Subcutaneous abdominal adipose tissue (tissue), 5 donors: ENCODE data around the gene TEX10.
A peak's percentile ranks its signal among the peaks of the same experiment; 100 is the strongest.
"Not testable (repeated sequence)": the region's sequence is repeated elsewhere in the genome, so short reads cannot be mapped to it uniquely, and the experiment has no call there.

Source experiments
- H3K27ac ChIP-seq: one replicate; pipeline ENCODE4 v1.7.0; 2013; ENCODE audit warnings: low read depth, mild to moderate bottlenecking, inconsistent platforms, low read length, moderate library complexity
- H3K27me3 ChIP-seq, 5 donors: one replicate each; pipeline ENCODE4 v1.7.0; 2013; ENCODE audit warnings: low read length in 5 of 5, inconsistent platforms in 1 of 5; ENCODE audit not compliant: control insufficient read depth in 5 of 5, insufficient read depth in 4 of 5
- H3K36me3 ChIP-seq, 5 donors: one replicate each; pipeline ENCODE4 v1.7.0; 2013; ENCODE audit warnings: low read length in 5 of 5; ENCODE audit not compliant: control insufficient read depth in 5 of 5, insufficient read depth in 5 of 5
- H3K4me1 ChIP-seq, 5 donors: one replicate each; pipeline ENCODE4 v1.7.0; 2013; ENCODE audit warnings: low read length in 5 of 5, mild to moderate bottlenecking in 3 of 5, moderate library complexity in 1 of 5; ENCODE audit not compliant: control insufficient read depth in 5 of 5, insufficient read depth in 5 of 5
- H3K4me3 ChIP-seq, 5 donors: one replicate each; pipeline ENCODE4 v1.7.0; 2013; ENCODE audit warnings: low read length in 5 of 5, low read depth in 1 of 5
- H3K9ac ChIP-seq, 5 donors: one replicate each; pipeline ENCODE4 v1.7.0; 2013; ENCODE audit warnings: low read length in 5 of 5, mild to moderate bottlenecking in 4 of 5, moderate library complexity in 3 of 5
- H3K9me3 ChIP-seq, 5 donors: one replicate each; pipeline ENCODE4 v1.7.0; 2013; ENCODE audit warnings: low read length in 5 of 5; ENCODE audit not compliant: control insufficient read depth in 5 of 5
- donor health status: healthy.
- donor health status: healthy.
- donor health status: healthy.
- donor health status: healthy.
- donor health status: healthy.

The TEX10 gene

GRCh38 chr9:100352727-100353505 lies at the start of gene TEX10:
TEX10 (minus strand) TSS chr9:100352942; CDS start chr9:100349363, 3,579 bp downstream.
- peak within 1 kb of the TSS; percentile 83 to 95 (median 88) for H3K4me3 ChIP-seq
- H3K27me3 ChIP-seq, result no peaks in the 10 kb centered on the region
- H3K36me3 ChIP-seq, result no peaks in the 10 kb centered on the region
- H3K9me3 ChIP-seq, result no peaks in the 10 kb centered on the region
- peaks cover 0 to 24% (median 21%) of the 10 kb centered on the region in 5 donors for H3K4me1 ChIP-seq
- H3K27ac ChIP-seq, result peak within 1 kb of the TSS; percentile 69
- peak within 1 kb of the TSS; percentile 56 to 93 (median 87) for H3K9ac ChIP-seq

- no peaks in the 10 kb centered on the region for H3K27me3 ChIP-seq
- H3K4me3 ChIP-seq, result no peak overlapping the region
- no peaks in the 10 kb centered on the region for H3K36me3 ChIP-seq
- no peak overlapping the region for H3K9ac ChIP-seq
- no peaks in the 10 kb centered on the region for H3K9me3 ChIP-seq
- H3K4me1 ChIP-seq, result no peaks in the 10 kb centered on the region
- no peak overlapping the region for H3K27ac ChIP-seq
These were observed 48.3 kb upstream of the TEX10 start for GRCh38 chr9:100401042-100401441.

GRCh38 chr9:100397529-100398266 lies 45.0 kb upstream of the TEX10 start:
- H3K4me1 ChIP-seq, result no peaks in the 10 kb centered on the region
- no peaks in the 10 kb centered on the region for H3K9me3 ChIP-seq

GRCh38 chr9:100396769-100397168 lies 44.0 kb upstream of the TEX10 start:
- no peaks in the 10 kb centered on the region for H3K36me3 ChIP-seq
- H3K27me3 ChIP-seq, result no peaks in the 10 kb centered on the region
- no peak overlapping the region for H3K4me3 ChIP-seq
- H3K27ac ChIP-seq, result no peak overlapping the region
- H3K9ac ChIP-seq, result no peak overlapping the region
- H3K9me3 ChIP-seq, result no peaks in the 10 kb centered on the region
- no peaks in the 10 kb centered on the region for H3K4me1 ChIP-seq

More at GRCh38 chr9:100397529-100398266, 45.0 kb upstream of the TEX10 start:
- no peaks in the 10 kb centered on the region for H3K36me3 ChIP-seq
- no peak overlapping the region for H3K4me3 ChIP-seq
- no peak overlapping the region for H3K9ac ChIP-seq
- H3K27me3 ChIP-seq, result no peaks in the 10 kb centered on the region
- H3K27ac ChIP-seq, result no peak overlapping the region

- Histone ChIP-seq H3K36me3 (no peaks in the 10 kb centered on the region), H3K9me3 (no peaks in the 10 kb centered on the region), H3K4me1 (no peaks in the 10 kb centered on the region), H3K9ac (no peak overlapping the region), H3K27ac (no peak overlapping the region), H3K4me3 (no peak overlapping the region), H3K27me3 (no peaks in the 10 kb centered on the region)
These were observed 42.1 kb upstream of the TEX10 start for GRCh38 chr9:100394816-100395215.

- Histone ChIP-seq H3K9me3 (no peaks in the 10 kb centered on the region), H3K4me1 (no peaks in the 10 kb centered on the region), H3K4me3 (no peak overlapping the region), H3K27me3 (no peaks in the 10 kb centered on the region), H3K27ac (no peak overlapping the region), H3K36me3 (no peaks in the 10 kb centered on the region), H3K9ac (no peak overlapping the region)
These were observed 41.4 kb upstream of the TEX10 start for GRCh38 chr9:100394032-100394695.

- not testable (repeated sequence) for H3K4me1 ChIP-seq, H3K27me3 ChIP-seq
These were observed 40.2 kb upstream of the TEX10 start for GRCh38 chr9:100392989-100393388.

GRCh38 chr9:100379862-100380261 lies 27.1 kb upstream of the TEX10 start:
- Histone ChIP-seq H3K36me3 (no peaks in the 10 kb centered on the region), H3K9me3 (peaks cover 5 to 22% (median 9%) of the 10 kb centered on the region in 5 donors), H3K4me1 (no peaks in the 10 kb centered on the region), H3K9ac (no peak overlapping the region), H3K27me3 (no peaks in the 10 kb centered on the region), H3K27ac (no peak overlapping the region), H3K4me3 (no peak overlapping the region)

More at GRCh38 chr9:100392989-100393388, 40.2 kb upstream of the TEX10 start:
- not testable (repeated sequence) for H3K9ac ChIP-seq, H3K9me3 ChIP-seq, H3K4me3 ChIP-seq, H3K36me3 ChIP-seq, H3K27ac ChIP-seq

GRCh38 chr9:100377015-100377414 lies 24.3 kb upstream of the TEX10 start:
- Histone ChIP-seq H3K27ac (no peak overlapping the region), H3K36me3 (no peaks in the 10 kb centered on the region), H3K9ac (no peak overlapping the region), H3K4me1 (no peaks in the 10 kb centered on the region), H3K27me3 (no peaks in the 10 kb centered on the region), H3K4me3 (no peak overlapping the region), H3K9me3 (peaks cover 0 to 5% (median 0%) of the 10 kb centered on the region in 5 donors)

- Histone ChIP-seq H3K9me3 (peaks cover 0 to 5% (median 0%) of the 10 kb centered on the region in 5 donors), H3K4me3 (no peak overlapping the region), H3K9ac (no peak overlapping the region), H3K27me3 (no peaks in the 10 kb centered on the region), H3K27ac (no peak overlapping the region), H3K36me3 (no peaks in the 10 kb centered on the region), H3K4me1 (no peaks in the 10 kb centered on the region)
These were observed 22.9 kb upstream of the TEX10 start for GRCh38 chr9:100375658-100376057.
